GM19463 (cell line): ENCODE data around the gene FAM43A.

Experiments used
- ATAC-seq: cut with Tn5 transposase; IDR thresholded peaks from one replicate; pipeline ENCODE4 v1.9.1; 2021; ENCODE audit warnings: mild to moderate bottlenecking, moderate library complexity; ENCODE audit not compliant: unreplicated experiment

The FAM43A gene

DNA sequence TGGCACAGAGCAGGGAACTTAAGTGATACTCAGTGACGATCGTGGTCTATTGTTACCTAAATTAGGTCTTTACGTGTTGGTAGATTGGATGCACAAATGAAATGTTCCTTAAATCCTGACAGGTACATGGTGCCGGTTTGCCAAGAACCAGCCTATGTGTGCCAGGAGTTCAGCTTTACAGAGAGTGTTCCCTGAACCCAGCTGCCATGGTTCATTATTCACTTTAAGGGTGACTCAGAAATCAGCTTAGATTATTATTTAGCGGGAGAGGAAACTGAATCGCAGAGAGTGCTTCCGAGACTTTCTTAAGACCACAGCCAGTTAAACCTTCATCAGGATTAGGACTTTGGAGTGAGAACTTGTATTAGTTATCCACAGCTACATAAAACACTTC is 21.5 kb downstream of the FAM43A start:
- ATAC-seq, result no peak

DNA sequence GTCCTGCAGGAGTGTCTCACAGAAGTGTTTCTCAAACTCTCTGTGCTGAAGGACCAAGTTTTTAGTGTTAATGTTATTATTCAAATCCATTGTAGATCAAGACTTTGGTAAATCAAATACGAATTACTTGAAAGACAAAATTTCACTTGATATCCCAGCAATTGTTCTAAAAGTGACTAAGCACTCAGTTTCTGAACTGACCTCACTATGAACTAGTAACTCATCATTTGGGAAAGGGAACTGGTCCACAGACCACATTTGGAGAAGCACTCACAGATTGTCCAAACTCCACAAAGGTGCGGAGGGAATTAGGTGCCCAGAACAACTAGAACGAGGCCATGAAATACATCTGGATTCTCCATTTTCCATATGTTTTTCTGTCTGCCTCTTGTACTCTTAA is 25.6 kb downstream of the FAM43A start:
- ATAC-seq, result no peak

DNA sequence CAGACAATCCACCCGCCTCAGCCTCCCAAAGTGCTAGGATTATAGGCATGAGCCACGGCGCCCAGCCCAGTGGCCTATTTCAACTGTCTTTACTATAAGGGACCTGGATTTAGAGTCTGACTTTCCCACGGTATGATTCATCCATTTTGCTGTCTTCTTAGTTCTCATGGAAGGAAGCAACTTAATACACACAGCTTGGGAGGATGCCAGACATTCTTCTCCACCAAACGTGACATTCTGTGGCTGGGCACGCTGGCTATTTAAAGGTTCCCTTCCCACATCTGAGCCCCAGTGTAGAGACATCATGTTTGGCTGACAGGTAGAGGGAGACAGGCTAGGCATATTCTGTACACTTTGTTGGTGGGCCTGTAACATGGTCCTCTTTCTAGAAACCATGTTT is 26.2 kb downstream of the FAM43A start:
- ATAC-seq, result no peak

- no peak for ATAC-seq
Measured at GRCh38 chr3:194713299-194714136, 27.8 kb downstream of the FAM43A start.

- no peak for ATAC-seq
Measured at GRCh38 chr3:194714137-194714455, 28.4 kb downstream of the FAM43A start.

GRCh38 chr3:194714564-194714963 is 28.9 kb downstream of the FAM43A start:
- no peak for ATAC-seq

DNA sequence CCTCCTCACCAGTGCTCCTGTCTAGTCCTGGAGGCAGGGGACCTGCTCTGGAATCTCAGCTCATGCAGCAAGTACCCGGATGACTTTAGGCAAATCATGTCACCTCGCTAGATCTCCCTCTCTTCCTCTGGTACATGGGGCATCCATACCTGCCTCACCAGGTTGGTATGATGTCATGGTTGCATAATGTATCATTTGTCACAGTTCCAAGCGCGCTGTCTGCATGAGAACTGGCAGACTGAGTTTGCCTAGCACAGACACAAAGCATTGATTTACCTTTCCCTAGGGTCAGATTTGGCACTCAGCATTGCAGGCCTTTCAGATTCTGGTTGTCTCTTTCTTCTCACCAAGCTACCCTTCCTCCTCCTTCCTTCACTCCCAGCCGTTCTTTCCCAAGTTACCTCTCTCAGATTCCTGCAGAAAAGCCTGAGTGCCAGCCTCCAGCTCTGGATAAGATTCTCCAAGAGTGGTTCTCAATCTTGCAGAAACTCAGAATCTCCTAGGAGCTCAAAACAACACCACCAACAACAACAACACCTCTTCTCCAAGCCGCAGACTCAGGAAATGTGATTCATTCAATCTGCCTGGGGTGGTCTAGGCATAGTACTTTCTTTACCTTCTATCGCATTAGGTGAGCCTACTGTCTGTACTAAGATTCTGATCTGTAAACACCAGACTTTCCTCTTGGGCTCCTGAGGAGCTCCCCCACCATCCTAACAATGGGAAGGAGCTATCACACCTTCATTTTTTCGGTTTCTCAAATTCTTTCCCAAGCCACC is 29.5 kb downstream of the FAM43A start:
- no peak for ATAC-seq

DNA sequence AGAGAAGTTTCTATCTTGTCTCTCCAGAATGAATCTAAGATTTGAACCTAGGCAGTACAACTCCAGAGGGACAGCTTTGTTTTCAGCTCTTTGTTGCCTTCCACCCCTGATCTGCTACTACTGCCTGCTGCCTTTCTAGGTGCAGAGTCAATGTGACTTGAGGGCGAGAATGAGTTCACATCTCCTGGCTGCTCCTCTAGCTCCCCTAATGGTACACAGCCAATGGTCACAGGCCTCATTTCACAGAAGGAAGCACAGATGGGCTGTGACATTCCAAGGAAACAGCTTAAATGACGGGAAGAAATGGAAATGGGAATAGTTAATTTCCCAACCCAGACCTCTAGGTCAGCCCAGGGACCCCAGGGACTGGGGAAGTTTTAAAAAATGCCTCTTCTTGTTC is 32.4 kb downstream of the FAM43A start:
- ATAC-seq, result no peak

DNA sequence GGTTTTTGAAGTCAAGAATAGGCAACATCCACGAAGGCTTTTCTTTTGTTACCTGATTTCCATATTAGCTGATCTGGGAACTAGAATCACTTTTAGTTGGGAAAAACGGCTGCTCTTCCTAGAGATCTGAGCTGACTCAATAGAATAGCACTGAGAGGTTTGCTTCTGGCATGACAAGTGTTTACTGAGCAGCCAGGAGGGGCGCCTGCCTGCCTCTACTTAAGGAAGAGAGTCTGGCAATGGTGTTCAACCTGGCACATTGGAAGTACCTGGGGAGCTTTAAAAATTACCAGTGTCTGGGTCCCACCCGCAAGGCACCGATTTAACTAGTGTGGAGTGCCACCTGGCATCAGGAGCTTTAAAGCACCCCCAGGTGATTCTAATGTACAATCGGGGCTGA is 34.4 kb downstream of the FAM43A start:
- no peak for ATAC-seq

DNA sequence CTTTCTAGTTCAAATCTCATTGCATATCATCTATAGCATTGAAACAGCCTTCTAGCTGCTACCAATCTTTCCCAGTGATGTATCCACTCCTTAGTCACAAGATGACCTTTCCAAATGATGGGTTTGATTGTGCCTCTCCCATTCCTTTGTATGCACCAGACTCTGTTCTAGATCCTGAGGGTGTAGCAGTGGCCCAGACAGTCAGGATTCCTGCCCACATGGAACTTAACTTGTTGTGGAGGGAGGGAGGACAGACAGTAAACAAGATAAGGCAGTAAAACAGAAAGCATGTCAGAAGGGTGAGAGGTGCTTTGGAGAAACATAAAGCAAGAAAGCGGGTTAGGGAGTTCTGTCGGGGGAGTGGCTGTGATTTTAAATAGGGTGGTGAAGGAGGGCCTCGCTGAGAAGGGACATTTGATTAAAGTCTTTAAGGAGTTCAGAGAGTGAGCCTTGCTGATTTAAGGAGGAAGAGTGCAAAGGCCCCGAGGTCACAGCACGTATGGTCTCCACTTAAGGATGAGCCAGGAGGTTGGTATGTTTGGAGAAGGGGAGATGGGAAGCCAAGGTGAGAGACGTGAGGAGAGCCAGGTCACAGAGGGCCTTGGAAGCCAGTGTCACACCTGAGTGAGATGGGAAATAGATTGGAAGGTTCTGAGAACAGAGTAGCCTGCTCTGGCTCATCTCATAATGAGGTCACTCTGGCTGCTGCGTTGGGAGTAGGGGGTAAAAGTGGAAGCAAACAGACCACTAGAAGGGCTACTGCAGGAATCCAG is 38.3 kb downstream of the FAM43A start:
- no peak for ATAC-seq

DNA sequence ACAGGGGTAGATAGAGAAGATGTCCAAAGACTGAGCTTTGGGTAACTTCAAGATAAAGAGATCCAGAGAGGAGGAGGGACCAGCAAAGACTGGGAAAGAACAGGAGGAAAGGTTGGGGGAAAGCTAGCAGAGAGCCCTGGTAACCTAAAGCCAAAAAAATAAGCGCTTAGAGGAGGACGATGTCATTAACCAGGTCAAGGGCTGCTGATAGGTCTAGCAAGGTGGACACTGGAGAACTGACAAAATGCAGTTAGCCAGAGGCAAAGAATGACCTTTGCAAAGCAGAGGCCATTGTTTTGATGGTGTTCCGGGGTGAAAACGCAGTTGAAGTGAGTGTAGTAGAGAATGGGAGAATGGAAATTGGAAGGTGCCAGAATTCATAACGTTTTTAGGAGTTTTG is 39.7 kb downstream of the FAM43A start:
- no peak for ATAC-seq

DNA sequence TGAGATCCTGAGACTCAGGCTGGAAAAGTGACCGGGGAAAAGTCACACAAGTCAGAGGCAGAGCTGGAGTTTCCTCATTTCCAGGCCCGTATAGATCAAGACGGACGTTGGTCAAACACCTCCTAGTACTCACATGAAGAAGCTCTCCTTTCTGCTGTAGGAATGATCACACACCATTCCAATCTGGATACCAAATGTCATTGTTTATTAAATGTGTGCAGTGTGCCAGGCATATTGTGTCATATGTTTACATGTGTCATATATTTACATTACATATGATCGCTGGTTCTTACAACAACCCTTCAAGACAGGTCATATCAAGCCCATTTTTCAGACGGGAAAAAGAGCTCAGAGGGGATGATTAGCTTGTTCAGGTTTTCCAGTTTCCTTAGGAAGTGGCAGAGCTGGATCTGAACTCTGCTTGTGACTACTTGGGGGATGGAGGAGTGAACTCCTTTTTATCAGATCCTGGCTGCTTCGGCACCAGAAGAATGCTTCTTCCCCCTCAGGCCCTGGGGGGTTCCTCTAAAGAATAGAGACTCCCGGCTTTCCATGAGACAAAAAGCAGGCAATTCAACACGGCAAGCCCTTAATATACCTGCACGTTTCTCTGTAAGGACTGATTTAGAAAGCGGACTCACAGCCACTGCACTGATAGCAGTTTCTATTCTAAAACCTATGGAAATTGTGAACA is 41.9 kb downstream of the FAM43A start:
- no peak for ATAC-seq

- ATAC-seq, result no peak
Measured at GRCh38 chr3:194728986-194729385, 43.3 kb downstream of the FAM43A start.

DNA sequence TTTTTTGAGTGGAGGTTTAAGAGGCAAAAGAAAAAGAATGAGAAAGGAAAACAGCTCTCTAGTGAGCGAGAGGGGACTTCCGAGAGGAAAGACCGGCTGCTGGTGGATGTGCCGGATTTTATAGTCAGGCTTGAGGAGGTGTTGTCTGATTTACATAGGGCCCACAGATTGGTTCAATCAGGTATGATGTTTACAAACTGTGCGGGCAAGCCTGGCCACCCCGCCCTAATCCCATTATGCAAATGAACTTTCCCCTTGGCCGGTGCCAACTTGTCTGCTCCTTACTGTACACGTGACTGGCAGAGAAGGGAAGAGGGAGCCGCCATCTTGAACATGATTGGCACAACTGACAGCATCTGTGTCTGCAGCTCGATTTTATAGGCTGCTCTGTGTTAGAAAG is 44.7 kb downstream of the FAM43A start:
- no peak for ATAC-seq

DNA sequence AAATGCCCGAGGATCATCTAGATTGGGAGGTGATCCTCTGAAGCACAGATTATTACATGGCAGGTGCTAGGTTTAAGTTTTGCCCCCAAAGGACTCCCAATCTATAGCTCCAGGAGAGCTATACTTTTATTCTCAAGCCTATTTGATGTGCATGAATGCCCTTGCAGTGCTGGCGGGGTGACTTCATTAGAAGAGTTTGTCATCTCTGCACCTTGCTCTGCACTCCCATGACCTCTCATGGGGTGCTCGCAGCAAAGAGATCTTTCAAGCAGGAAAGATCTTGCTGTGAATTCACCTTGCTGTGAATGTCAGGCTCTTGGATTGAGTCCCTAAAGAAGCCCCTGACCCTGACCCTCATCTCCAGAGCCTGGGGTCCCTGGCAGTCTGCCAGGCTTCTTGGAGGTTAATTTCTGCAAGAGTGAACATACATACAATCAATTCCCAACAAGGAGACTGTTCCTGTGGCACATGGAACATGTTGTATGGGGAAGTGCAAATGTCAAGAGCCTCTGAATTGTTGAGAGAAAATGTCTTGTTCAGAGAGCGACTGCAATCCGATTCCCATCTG is 45.9 kb downstream of the FAM43A start:
- no peak for ATAC-seq

DNA sequence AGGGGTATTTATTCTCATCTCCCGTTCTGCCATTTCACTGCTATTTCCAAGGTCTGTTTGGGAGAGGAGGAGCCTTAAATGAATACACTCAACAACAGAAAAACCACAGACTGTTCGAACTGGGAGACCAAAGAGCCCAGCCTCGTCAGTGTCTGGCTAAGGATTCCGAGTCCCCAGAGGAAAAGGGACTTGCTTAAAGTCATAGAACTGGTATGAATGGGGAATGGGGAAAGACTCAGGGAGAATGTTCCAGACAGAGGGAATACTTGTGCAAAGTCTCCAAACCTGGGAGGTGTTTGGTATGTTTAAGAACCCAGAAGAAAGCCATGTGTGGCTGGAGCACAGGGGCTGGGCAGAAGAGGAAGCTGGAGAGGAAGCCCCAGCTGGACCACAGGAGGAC is 46.9 kb downstream of the FAM43A start:
- ATAC-seq, result no peak

DNA sequence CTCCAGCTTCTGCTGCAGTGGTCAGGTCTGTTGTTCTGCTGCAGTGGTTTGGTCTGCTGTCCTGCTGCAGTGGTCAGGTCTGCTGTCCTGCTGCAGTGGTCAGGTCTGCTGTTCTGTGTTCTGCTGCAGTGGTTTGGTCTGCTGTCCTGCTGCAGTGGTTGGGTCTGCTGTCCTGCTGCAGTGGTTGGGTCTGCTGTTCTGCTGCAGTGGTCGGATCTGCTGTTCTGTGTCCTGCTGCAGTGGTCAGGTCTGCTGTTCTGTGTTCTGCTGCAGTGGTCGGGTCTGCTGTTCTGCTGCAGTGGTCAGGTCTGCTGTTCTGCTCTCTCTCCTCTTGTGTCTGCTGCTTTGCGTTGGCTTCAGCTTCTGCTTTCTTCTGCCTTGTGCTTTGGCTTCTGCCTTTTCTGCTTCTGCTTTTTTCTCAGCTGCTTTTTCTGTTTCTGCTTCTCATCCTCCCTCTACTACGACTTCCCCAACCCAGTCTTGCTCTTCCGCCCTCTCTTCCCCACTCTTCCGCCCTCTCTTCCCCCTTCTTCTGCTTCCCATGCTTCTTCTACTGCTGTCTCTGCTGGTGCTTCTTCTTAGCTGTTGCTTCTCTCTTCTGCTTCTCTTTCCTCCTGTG is 50.7 kb downstream of the FAM43A start:
- ATAC-seq, result no peak

GRCh38 chr3:194736896-194737600 is 51.4 kb downstream of the FAM43A start:
- ATAC-seq, result no peak
